ENCODE data around the gene FBLN2. TPM values are rescaled to one million over a fixed set of nuclear protein-coding genes. Genes with fewer than 3 reads are reported as not detected.

FBLN2 gene
- total and polyA plus RNA-seq, 10 of the 15 experiments (the other 5 are each of a cell fraction or from before 2014, with no cell fraction given): 0.03 to 0.41 (median 0.12) TPM; not detected in 2

DNA sequence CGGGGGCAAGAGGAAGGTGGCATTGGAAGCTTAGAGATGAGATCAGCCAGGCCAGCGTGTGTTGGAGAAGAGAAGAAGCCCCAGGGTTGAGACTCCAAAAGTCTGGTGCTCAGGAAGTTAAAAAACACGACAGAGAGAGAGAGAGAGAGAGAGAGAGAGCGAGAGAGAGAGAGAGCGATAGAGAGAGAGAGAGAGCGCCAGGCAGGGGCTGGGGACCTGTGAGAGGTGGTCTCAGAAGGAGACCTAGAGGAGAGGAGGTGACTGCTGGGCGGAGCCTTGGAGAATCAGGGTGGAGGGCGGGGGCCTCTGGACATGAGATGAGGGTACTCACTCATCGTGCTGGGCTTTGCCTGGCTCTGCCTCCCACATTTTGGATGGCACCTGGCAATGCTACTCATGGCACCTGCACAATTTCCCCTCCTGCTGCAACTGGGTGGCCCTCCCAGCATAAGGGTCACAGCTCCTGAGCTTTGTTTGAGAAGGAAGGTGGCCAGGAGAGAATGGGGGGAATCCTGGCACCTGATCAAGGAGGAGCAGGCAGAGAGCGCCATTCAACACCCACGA, 51.0 kb downstream of the FBLN2 start:
- ChIA-PET POLR2A (interaction anchor here (0.7 kb wide), 1 partner anchor 451 kb away, joined by 3 read pairs; no protein-coding TSS in a partner anchor), RAD21 (ENCODE audit: unreplicated experiment) (no interaction called here), CTCF (no interaction called here), SMC1A (ENCODE audit: uncharacterized antibody, unreplicated experiment) (interaction anchor here (1.3 kb wide), 1 partner anchor 11 kb away, joined by 3 read pairs; no protein-coding TSS in a partner anchor)
- in situ Hi-C loops (cut with MboI): no loop called here
- no peak for ATAC-seq
- H4K20me1 ChIP-seq (ENCODE audit: control insufficient read depth, insufficient read depth): no peaks in the 10 kb centered on the region
- H3K27me3 ChIP-seq (replicated peaks in 1 of 2; ENCODE audit: control insufficient read depth in 2 of 2, insufficient read depth in 2 of 2, low read length in 1 of 2): no peaks in the 10 kb centered on the region; a peak in 3 of 4 replicates
- no peak for FAIRE-seq
- H3K4me3 ChIP-seq: no peak overlapping the region
- no peaks in the 10 kb centered on the region for H3K36me3 ChIP-seq (ENCODE audit: control insufficient read depth in 2 of 2, insufficient read depth in 2 of 2, low read length in 1 of 2)
- H3K4me2 ChIP-seq (ENCODE audit: control insufficient read depth, insufficient read depth): no peak overlapping the region
- H3K27ac ChIP-seq (ENCODE audit: control insufficient read depth, insufficient read depth): no peak overlapping the region
- intact Hi-C loops (cut with micrococcal nuclease; ENCODE audit: unreplicated experiment): no loop called here
- H3K4me1 ChIP-seq (ENCODE audit: control insufficient read depth, insufficient read depth, low read length): no peaks in the 10 kb centered on the region
- H3K79me2 ChIP-seq (ENCODE audit: control insufficient read depth, insufficient read depth, low read length): no peaks in the 10 kb centered on the region
- BruUV-seq (replicated peaks): no TSS peak
- no peak for TF ChIP-seq SRF (IDR thresholded peaks at IDR 0.05; ENCODE audit: low read depth in 2 of 2, low read length in 2 of 2)
- TF ChIP-seq, protein P1, sequence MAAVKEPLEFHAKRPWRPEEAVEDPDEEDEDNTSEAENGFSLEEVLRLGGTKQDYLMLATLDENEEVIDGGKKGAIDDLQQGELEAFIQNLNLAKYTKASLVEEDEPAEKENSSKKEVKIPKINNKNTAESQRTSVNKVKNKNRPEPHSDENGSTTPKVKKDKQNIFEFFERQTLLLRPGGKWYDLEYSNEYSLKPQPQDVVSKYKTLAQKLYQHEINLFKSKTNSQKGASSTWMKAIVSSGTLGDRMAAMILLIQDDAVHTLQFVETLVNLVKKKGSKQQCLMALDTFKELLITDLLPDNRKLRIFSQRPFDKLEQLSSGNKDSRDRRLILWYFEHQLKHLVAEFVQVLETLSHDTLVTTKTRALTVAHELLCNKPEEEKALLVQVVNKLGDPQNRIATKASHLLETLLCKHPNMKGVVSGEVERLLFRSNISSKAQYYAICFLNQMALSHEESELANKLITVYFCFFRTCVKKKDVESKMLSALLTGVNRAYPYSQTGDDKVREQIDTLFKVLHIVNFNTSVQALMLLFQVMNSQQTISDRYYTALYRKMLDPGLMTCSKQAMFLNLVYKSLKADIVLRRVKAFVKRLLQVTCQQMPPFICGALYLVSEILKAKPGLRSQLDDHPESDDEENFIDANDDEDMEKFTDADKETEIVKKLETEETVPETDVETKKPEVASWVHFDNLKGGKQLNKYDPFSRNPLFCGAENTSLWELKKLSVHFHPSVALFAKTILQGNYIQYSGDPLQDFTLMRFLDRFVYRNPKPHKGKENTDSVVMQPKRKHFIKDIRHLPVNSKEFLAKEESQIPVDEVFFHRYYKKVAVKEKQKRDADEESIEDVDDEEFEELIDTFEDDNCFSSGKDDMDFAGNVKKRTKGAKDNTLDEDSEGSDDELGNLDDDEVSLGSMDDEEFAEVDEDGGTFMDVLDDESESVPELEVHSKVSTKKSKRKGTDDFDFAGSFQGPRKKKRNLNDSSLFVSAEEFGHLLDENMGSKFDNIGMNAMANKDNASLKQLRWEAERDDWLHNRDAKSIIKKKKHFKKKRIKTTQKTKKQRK (IDR thresholded peaks at IDR 0.05; ENCODE audit: low read depth, low read length): no peak
- no peak for TF ChIP-seq PAX8 (IDR thresholded peaks at IDR 0.05)
- no peak for TF ChIP-seq POU2F2 (IDR thresholded peaks at IDR 0.05; ENCODE audit: borderline replicate concordance, low read depth, low read length)
- no peak for TF ChIP-seq MYC (IDR thresholded peaks at IDR 0.05; ENCODE audit: insufficient read depth, insufficient read length, insufficient replicate concordance, low read length, severe bottlenecking)
- TF ChIP-seq GABPA (IDR thresholded peaks at IDR 0.05; ENCODE audit: low read depth): no peak
- no peak for TF ChIP-seq NRF1 (conservative IDR thresholded peaks at IDR 0.05; ENCODE audit: low read depth, low read length)
- no peak for TF ChIP-seq USF1 (IDR thresholded peaks at IDR 0.05; ENCODE audit: borderline replicate concordance, extremely low read length, insufficient read depth, low read depth, low read length)
- no peak for TF ChIP-seq JUND (IDR thresholded peaks at IDR 0.05; ENCODE audit: low read depth, low read length)
- TF ChIP-seq SP1 (IDR thresholded peaks at IDR 0.05; ENCODE audit: low read depth, low read length): no peak
- TF ChIP-seq NR2C2 (IDR thresholded peaks at IDR 0.05; ENCODE audit: borderline replicate concordance, control insufficient read depth, insufficient read length, low read depth): no peak
- no peak for TF ChIP-seq MTA2 (IDR thresholded peaks at IDR 0.05; ENCODE audit: low read depth)
- no peak for TF ChIP-seq IRF5 (IDR thresholded peaks at IDR 0.05; ENCODE audit: borderline replicate concordance)
- TF ChIP-seq, protein P2, sequence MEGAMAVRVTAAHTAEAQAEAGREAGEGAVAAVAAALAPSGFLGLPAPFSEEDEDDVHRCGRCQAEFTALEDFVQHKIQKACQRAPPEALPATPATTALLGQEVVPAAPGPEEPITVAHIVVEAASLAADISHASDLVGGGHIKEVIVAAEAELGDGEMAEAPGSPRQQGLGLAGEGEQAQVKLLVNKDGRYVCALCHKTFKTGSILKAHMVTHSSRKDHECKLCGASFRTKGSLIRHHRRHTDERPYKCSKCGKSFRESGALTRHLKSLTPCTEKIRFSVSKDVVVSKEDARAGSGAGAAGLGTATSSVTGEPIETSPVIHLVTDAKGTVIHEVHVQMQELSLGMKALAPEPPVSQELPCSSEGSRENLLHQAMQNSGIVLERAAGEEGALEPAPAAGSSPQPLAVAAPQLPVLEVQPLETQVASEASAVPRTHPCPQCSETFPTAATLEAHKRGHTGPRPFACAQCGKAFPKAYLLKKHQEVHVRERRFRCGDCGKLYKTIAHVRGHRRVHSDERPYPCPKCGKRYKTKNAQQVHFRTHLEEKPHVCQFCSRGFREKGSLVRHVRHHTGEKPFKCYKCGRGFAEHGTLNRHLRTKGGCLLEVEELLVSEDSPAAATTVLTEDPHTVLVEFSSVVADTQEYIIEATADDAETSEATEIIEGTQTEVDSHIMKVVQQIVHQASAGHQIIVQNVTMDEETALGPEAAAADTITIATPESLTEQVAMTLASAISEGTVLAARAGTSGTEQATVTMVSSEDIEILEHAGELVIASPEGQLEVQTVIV (IDR thresholded peaks at IDR 0.05; ENCODE audit: borderline replicate concordance, partially characterized antibody): no peak
- WGBS (ENCODE audit: insufficient coverage, insufficient replicate concordance, low lambda C conversion rate, missing lambda C conversion rate): 28% methylated on average over 10 of the region's 11 CpGs
- H2AFZ ChIP-seq (ENCODE audit: control insufficient read depth, low read depth, low read length): no peak overlapping the region
- no peak overlapping the region for H3K9ac ChIP-seq (ENCODE audit: control insufficient read depth, insufficient read depth, low read length)
- H3K9me3 ChIP-seq (replicated peaks; ENCODE audit: control insufficient read depth, insufficient read depth, low read length): no peaks in the 10 kb centered on the region
- DNase-seq (ENCODE audit: low read depth, low spot score): no peak

All from GM12878 (cell line).